ENCODE measurements around the gene ARRB2. TPM values are rescaled to one million over a fixed set of nuclear protein-coding genes. Genes with fewer than 3 reads are reported as not detected.

ARRB2 gene
- total RNA-seq, 1 donor from 2014 or later, result 33.3 TPM

GRCh38 chr17:4672055-4672630 lies 38.3 kb upstream of the ARRB2 start:
- Histone ChIP-seq H3K4me2 (no peak overlapping the region), H3K9me3 (ENCODE audit: low read depth) (no peaks in the 10 kb centered on the region), H3K4me1 (no peaks in the 10 kb centered on the region), H3K27ac (no peak overlapping the region), H3K79me2 (ENCODE audit: low read depth) (no peaks in the 10 kb centered on the region), H3K9ac (no peak overlapping the region), H3K36me3 (no peaks in the 10 kb centered on the region), H4K20me1 (ENCODE audit: low read depth) (no peaks in the 10 kb centered on the region), H3K27me3 (no peaks in the 10 kb centered on the region), H3F3A (ENCODE audit: low read depth) (peaks cover 17% of the 10 kb centered on the region), H2AFZ (replicated peaks) (no peak overlapping the region), H3K4me3 (no peak overlapping the region)
- H3K36me3 Mint-ChIP-seq, result peaks cover 30% of the 10 kb centered on the region
- H3K27me3 Mint-ChIP-seq (ENCODE audit: insufficient read depth, low read depth), result no peaks in the 10 kb centered on the region
- H3K9me3 Mint-ChIP-seq, result no peaks in the 10 kb centered on the region
- H3K4me1 Mint-ChIP-seq, result no peaks in the 10 kb centered on the region
- H3K27ac Mint-ChIP-seq, result no peak overlapping the region
- DNase-seq (ENCODE audit: low spot score), result no peak
- TF ChIP-seq CTCF (IDR thresholded peaks at IDR 0.05) (no peak), EZH2phosphoT487 (IDR thresholded peaks at IDR 0.05) (no peak), EZH2 (IDR thresholded peaks at IDR 0.05) (no peak)
- no peak overlapping the region for H3K4me3 Mint-ChIP-seq

- no peak for DNase-seq (ENCODE audit: low spot score)
- no peaks in the 10 kb centered on the region for H3K4me1 Mint-ChIP-seq
- Histone ChIP-seq H3K36me3 (no peaks in the 10 kb centered on the region), H3K27me3 (no peaks in the 10 kb centered on the region), H3K9me3 (ENCODE audit: low read depth) (no peaks in the 10 kb centered on the region), H2AFZ (replicated peaks) (no peak overlapping the region), H3K4me2 (no peak overlapping the region), H3K4me1 (no peaks in the 10 kb centered on the region), H4K20me1 (ENCODE audit: low read depth) (no peaks in the 10 kb centered on the region), H3K4me3 (no peak overlapping the region), H3F3A (ENCODE audit: low read depth) (peaks cover 11% of the 10 kb centered on the region), H3K27ac (no peak overlapping the region), H3K79me2 (ENCODE audit: low read depth) (no peaks in the 10 kb centered on the region), H3K9ac (no peak overlapping the region)
- H3K27ac Mint-ChIP-seq, result no peak overlapping the region
- H3K27me3 Mint-ChIP-seq (ENCODE audit: insufficient read depth, low read depth), result no peaks in the 10 kb centered on the region
- H3K9me3 Mint-ChIP-seq, result no peaks in the 10 kb centered on the region
- no peak overlapping the region for H3K4me3 Mint-ChIP-seq
- H3K36me3 Mint-ChIP-seq, result peaks cover 30% of the 10 kb centered on the region
- no peak for TF ChIP-seq CTCF (IDR thresholded peaks at IDR 0.05)
- no peak for TF ChIP-seq EZH2 (IDR thresholded peaks at IDR 0.05)
- no peak for TF ChIP-seq EZH2phosphoT487 (IDR thresholded peaks at IDR 0.05)
These were observed 37.7 kb upstream of the ARRB2 start for GRCh38 chr17:4672751-4673150.

- DNase-seq (ENCODE audit: low spot score), result no peak
- Histone ChIP-seq H4K20me1 (ENCODE audit: low read depth) (no peaks in the 10 kb centered on the region), H3K27me3 (no peaks in the 10 kb centered on the region), H3K9ac (no peak overlapping the region), H3K4me3 (no peak overlapping the region), H3K4me2 (no peak overlapping the region), H3K9me3 (ENCODE audit: low read depth) (no peaks in the 10 kb centered on the region), H3F3A (ENCODE audit: low read depth) (peaks cover 7% of the 10 kb centered on the region), H2AFZ (replicated peaks) (no peak overlapping the region), H3K4me1 (no peaks in the 10 kb centered on the region), H3K79me2 (ENCODE audit: low read depth) (no peaks in the 10 kb centered on the region), H3K36me3 (no peaks in the 10 kb centered on the region), H3K27ac (no peak overlapping the region)
- no peak overlapping the region for H3K4me3 Mint-ChIP-seq
- no peaks in the 10 kb centered on the region for H3K4me1 Mint-ChIP-seq
- H3K27me3 Mint-ChIP-seq (ENCODE audit: insufficient read depth, low read depth), result no peaks in the 10 kb centered on the region
- peaks cover 30% of the 10 kb centered on the region for H3K36me3 Mint-ChIP-seq
- no peak overlapping the region for H3K27ac Mint-ChIP-seq
- H3K9me3 Mint-ChIP-seq, result no peaks in the 10 kb centered on the region
- TF ChIP-seq EZH2 (IDR thresholded peaks at IDR 0.05), result no peak
- TF ChIP-seq EZH2phosphoT487 (IDR thresholded peaks at IDR 0.05), result no peak
- TF ChIP-seq CTCF (IDR thresholded peaks at IDR 0.05), result no peak
These were observed 37.3 kb upstream of the ARRB2 start for GRCh38 chr17:4673169-4673568.

Data from neural progenitor cell (in vitro differentiated cells).